GM12872 (cell line): Measurements from ENCODE around the gene UST.

Source experiments
- TF ChIP-seq, protein P1 (sequence below): IDR thresholded peaks from 3 replicates; pipeline ENCODE4 v1.5.1; 2011; ENCODE audit warnings: low read depth, mild to moderate bottlenecking, low read length, moderate library complexity; ENCODE audit not compliant: insufficient read depth

The UST gene

DNA sequence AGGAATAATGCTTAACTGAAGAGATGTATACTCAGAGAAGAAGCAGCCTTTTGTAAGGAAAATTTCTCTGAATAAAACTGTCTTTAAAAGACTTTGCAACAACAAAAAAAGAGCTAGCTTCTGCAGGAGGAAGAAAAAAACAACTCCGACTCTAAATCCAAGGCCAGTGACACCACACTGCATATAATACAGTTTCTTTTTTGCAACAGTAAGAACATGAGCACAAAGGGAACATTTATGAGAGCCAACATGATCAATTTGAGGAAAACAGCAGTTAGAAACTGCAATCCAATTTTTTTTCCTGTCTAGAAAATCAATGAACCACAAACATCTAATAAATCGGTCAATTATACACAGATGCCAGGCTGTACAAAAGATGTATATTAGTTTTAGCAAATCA is 42.9 kb upstream of the UST start:
- TF ChIP-seq, protein P1, sequence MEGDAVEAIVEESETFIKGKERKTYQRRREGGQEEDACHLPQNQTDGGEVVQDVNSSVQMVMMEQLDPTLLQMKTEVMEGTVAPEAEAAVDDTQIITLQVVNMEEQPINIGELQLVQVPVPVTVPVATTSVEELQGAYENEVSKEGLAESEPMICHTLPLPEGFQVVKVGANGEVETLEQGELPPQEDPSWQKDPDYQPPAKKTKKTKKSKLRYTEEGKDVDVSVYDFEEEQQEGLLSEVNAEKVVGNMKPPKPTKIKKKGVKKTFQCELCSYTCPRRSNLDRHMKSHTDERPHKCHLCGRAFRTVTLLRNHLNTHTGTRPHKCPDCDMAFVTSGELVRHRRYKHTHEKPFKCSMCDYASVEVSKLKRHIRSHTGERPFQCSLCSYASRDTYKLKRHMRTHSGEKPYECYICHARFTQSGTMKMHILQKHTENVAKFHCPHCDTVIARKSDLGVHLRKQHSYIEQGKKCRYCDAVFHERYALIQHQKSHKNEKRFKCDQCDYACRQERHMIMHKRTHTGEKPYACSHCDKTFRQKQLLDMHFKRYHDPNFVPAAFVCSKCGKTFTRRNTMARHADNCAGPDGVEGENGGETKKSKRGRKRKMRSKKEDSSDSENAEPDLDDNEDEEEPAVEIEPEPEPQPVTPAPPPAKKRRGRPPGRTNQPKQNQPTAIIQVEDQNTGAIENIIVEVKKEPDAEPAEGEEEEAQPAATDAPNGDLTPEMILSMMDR = no peak

DNA sequence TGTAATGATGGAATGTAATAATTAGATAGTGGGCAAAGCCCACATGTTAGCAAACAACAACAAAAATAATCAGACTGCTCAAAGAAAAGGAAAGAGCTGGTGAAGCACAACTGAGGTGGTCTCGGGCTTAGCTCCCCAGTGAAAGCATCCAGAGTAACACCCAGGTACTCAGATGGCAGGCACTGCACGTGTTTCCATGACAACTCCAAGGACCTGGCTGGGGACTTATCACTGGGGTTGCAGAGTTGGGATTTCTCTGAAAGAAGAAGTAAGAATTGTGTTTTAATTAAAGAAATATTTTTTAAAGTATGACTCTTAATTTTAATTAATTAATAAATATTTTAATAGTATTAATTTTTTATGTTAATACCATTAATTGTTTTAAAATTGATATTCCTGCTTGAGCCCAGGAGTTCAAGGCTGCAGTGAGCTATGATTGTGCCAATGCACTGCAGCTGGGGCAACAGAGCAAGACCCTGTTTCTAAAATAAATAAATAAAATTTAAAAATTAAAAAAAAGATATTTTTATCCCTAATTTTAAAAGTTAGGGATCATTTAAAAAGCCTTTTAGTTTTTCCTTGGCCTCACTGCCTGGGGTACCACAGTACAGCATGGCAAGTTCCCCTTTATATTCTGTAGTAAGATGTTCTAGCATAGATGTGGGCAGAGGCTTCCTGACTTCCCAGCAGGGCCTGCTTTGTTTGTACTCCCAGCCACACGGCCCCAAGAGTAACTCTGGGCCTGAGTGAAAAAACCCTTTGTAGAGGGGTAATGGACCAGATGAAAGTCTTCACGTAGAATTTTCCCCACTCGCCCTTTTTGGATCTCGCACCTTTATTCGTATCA is 42.2 kb upstream of the UST start:
- TF ChIP-seq, protein P1 = no peak

DNA sequence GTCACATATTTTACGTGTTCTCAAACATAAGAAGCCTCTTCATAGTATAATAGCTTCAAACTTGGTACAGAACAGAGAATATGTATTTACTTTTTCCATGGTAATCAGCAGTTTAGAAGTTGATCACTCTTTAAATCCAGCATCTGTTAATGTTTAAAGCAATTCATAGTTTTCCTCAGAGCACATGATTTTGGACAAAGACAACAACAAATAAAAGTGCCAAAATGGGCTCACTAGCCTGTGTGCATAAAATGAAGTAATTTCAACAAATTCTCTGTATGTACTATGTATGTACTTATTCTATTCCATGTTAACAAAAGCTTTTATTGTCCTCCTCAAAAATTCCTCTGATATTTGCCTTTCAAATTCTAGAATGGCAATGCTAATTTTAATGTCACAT is 38.1 kb upstream of the UST start:
- TF ChIP-seq, protein P1 = no peak

DNA sequence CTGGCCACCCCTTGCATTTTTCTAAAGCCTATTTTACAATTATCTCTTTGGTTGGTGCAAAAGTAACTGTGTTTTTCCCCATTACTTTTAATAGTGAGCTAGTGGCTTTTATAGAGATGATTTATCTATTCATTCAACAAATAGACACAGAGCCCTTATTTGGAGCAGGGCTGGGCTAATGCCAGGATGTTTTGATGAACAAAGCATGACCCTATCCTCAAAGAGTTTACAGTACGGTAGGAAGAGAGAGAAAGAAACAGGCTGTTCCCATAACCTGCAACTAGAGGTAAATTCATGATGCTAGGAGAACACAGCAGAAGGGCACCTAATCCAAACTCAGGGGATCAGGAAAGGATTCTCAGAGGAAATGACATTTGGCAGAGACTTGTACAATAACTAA is 37.3 kb upstream of the UST start:
- TF ChIP-seq, protein P1 = no peak

DNA sequence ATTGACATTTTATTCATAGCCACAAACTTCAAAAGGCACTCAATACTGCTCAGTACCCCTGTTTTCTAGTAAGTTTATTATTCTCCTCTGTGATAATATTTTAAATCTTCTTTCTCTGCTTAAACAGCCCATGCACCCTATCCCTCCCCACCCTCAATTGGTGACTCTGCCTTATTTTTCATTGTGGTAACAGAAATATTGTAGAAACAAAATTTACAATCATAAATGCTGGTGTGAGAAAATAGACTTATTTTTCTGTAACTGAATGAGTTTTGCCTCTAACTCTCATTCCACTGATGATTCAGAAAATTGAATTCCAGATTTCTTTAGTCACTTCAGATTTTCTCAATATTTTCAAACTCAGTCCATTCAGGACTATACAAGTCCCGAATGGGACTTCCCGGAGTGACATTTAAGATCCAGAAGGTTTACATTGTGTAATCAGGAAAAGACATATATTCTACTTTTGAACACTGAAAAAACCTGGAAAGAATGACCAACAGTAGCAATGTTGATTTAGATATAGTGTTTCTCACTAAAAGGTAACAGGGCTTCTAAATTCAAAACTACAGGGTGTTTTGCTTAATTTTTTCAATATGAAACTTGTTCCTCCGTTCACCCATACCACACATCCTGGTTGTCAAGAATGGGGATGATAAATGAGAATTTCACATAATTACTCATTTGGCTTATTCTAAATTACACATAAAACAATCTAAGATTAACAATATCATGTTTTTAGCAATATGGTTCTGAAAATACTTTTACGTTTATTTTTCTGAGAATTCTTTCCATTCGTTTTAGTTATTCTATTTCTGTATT is 34.8 kb upstream of the UST start:
- TF ChIP-seq, protein P1 = no peak

DNA sequence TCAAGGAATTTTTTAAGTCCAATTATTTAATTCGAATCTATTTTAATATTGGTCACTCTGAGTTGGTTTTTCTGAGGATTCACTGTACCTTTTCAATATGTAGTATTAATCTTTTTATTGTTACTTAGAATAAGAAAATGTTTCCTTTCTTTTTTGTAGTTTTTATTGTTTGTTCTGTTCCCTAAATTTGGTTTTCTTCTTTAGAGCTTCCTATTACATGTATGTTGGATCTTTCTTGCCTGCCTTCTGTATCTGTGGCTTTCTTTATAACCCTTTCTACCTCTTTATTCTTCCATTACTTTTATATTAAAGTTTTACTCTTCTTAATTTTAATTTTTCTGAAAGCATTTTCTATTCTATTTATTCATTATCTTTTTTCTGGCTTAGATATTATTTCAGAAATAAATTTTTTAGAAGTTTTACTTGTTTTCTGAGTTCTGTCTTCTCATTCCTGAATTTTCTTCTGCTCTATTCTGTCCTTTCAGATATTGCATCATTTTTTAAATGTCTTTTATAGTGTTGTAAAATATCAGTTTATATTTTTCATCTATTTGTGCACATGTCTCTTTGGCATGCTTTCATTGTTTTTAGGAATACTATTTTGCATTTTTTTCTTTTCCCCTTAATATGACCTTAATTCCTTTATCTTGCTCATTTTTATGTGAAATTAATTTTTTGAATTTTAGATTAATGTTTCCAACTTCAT is 33.6 kb upstream of the UST start:
- TF ChIP-seq, protein P1 = no peak

DNA sequence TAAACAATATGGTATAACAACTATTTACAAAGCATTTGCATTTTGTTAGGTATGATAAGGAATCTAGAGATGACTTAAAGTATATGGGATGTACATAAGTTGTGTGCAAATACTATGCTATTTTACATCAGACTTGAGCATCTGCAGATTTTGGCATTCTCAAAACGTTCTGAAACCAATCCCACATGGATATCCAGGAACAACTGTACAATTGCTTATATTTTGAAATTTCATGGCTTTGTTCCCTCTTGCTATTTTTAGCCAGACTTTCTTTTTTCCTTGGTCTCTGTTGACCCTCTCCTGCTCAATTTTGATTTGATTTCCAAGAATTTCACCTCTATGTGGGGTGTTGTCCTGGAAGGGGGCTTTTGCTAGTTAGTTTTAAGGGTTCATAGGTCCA is 32.9 kb upstream of the UST start:
- TF ChIP-seq, protein P1 = no peak
